NT2/D1 (cell line): ENCODE data around the gene PKN3.

ENCODE experiments used
- SUZ12 ChIP-seq: IDR thresholded peaks from 2 replicates; pipeline ENCODE4 v1.6.1; 2011; ENCODE audit not compliant: insufficient read length, insufficient read depth; ENCODE audit errors: extremely low read depth
- YY1 ChIP-seq: IDR thresholded peaks from 2 replicates; pipeline ENCODE4 v1.6.1; 2011; ENCODE audit not compliant: insufficient read length, insufficient read depth
- ZNF274 ChIP-seq: IDR thresholded peaks from 2 replicates; pipeline ENCODE4 v1.6.1; 2011; ENCODE audit warnings: mild to moderate bottlenecking, low read depth, low read length

DNA sequence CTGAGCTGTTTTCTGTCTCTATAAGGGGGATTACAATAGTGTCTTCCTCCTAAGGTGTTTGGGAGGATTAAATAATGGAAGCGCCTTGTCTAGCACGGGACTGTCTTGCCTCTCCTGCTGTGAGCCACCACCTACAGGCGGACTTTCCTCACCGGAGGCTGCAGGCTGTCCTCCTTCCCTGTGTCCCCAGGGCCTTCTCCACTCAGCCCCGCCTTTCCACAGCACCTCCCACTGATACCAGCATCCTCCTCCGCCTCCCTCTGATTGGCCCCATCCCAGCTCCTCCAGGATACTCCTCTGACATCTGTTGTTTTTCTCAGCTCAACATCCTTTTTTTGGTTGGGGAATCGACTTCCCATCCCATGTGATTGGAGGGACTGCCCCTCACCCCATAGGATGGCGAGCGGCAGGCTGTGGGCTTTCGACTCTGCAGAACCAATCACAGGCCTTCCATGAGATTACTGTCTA is 22.5 kb downstream of the PKN3 start:
- TF ChIP-seq YY1 (no peak), ZNF274 (no peak), SUZ12 (no peak)
